Activated naive CD4-positive, alpha-beta T cell treated with anti-CD3 and anti-CD28 coated beads, Interleukin-2, amount 50 U/mL, for 72 hours (primary cell): Measurements from ENCODE around the gene NLRP14. TPM values are rescaled to one million over a fixed set of nuclear protein-coding genes. Genes with fewer than 3 reads are reported as not detected.

Experiments used
- ATAC-seq, 2 donors: fragments of 150-1000 bp; cut with Tn5 transposase; 2 replicates each; pipeline ENCODE4 v1.10.0; 2021; ENCODE audit warnings: mild to moderate bottlenecking in 2 of 2, moderate library complexity in 2 of 2
- DNase-seq, 2 donors: peaks; one replicate each; pipeline ENCODE4 v3.0.0; 2021 to 2022; ENCODE audit warnings: low spot score in 2 of 2
- H3K27ac Mint-ChIP-seq, 2 donors: one replicate each; pipeline ENCODE4 v1.8.0; 2022; ENCODE audit warnings: mild to moderate bottlenecking in 2 of 2, mixed read lengths in 2 of 2
- H3K36me3 Mint-ChIP-seq, 2 donors: one replicate each; pipeline ENCODE4 v1.8.0; 2022; ENCODE audit warnings: mixed read lengths in 2 of 2
- H3K9me3 Mint-ChIP-seq, 2 donors: one replicate each; pipeline ENCODE4 v1.8.0; 2022; ENCODE audit warnings: mixed read lengths in 2 of 2
- total RNA-seq, 2 donors: library from RNA; stranded (reverse); gene quantifications; one replicate each; pipeline ENCODE4 v1.2.3, GENCODE V29; 2022

NLRP14 gene, protein sequence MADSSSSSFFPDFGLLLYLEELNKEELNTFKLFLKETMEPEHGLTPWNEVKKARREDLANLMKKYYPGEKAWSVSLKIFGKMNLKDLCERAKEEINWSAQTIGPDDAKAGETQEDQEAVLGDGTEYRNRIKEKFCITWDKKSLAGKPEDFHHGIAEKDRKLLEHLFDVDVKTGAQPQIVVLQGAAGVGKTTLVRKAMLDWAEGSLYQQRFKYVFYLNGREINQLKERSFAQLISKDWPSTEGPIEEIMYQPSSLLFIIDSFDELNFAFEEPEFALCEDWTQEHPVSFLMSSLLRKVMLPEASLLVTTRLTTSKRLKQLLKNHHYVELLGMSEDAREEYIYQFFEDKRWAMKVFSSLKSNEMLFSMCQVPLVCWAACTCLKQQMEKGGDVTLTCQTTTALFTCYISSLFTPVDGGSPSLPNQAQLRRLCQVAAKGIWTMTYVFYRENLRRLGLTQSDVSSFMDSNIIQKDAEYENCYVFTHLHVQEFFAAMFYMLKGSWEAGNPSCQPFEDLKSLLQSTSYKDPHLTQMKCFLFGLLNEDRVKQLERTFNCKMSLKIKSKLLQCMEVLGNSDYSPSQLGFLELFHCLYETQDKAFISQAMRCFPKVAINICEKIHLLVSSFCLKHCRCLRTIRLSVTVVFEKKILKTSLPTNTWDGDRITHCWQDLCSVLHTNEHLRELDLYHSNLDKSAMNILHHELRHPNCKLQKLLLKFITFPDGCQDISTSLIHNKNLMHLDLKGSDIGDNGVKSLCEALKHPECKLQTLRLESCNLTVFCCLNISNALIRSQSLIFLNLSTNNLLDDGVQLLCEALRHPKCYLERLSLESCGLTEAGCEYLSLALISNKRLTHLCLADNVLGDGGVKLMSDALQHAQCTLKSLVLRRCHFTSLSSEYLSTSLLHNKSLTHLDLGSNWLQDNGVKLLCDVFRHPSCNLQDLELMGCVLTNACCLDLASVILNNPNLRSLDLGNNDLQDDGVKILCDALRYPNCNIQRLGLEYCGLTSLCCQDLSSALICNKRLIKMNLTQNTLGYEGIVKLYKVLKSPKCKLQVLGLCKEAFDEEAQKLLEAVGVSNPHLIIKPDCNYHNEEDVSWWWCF
- total RNA-seq = under 1 TPM; 0.07 to 0.21 TPM

DNA sequence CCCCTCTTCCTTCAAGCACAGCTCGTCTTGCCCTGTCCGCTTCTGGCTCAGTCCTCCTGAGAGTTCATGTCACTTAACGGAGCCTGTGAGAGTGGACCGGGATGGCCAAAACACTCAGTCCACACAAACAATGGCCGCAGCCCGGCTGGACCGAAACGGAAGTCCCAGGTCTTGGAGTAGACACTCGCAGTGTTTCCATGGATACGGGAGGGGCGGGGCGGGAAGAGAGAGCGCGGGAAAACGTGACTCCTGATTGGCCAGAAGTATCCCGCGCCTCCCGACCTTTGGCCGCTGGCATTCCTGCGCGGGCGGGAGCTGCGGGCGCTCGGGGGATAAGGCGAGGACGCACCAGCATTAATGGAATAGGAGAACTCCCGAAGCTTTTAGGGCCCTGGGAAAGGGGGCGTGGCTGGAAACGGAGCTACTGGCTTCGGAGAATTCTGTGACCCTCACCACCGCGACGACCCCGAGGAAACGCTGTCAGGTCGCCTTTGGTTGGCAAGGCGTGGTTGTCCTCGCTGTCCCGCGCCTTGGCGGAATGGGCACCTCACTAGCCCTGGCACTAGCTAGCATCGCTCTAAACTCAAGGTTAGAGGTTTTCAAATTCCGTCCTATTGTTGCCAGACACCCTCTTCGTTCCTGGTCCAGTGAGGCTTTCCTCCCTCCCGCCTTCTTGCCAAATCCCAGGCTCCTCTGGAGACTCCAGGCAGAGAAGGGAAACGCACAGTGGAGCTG lies at the start of gene NLRP14, which contains the start of gene ZNF214:
Gene NLRP14, plus strand, starts transcription at position 297 of the 735 bp plus-strand sequence. CDS start 18,108 bp downstream, outside the sequence.
Gene ZNF214, minus strand, starts transcription at position 164 of the 735 bp plus-strand sequence. CDS start 17,511 bp downstream, outside the sequence.
- peak in 1 of 2 donors; percentile 18 for ATAC-seq
- no peak within 1 kb of the TSS for H3K27ac Mint-ChIP-seq
- no peaks in the 10 kb centered on the region for H3K9me3 Mint-ChIP-seq
- no peak for DNase-seq
- peaks cover 0 to 5% of the 10 kb centered on the region in 2 donors for H3K36me3 Mint-ChIP-seq

DNA sequence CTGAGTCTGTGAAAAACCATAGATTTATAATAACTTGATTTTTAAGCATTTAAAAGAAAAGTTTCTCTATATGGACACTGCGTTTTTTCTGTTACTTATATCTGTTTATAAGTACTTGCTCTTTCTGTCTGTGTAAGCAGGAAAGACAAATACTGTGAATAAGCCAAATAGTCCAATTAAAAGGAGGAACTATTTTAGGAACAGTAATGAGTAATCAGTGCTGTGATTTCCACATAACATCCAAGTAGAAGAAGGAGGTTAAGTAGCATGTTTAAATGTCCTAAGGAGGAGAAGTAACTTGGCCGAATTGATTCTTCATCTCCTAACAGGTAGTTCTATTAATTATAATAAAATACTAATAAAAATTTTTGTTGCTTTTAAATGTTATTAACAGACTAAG lies 40.9 kb upstream of the NLRP14 start:
- Mint-ChIP-seq H3K27ac (no peak overlapping the region), H3K9me3 (no peaks in the 10 kb centered on the region), H3K36me3 (no peaks in the 10 kb centered on the region)
- DNase-seq (no peak), ATAC-seq (no peak)

DNA sequence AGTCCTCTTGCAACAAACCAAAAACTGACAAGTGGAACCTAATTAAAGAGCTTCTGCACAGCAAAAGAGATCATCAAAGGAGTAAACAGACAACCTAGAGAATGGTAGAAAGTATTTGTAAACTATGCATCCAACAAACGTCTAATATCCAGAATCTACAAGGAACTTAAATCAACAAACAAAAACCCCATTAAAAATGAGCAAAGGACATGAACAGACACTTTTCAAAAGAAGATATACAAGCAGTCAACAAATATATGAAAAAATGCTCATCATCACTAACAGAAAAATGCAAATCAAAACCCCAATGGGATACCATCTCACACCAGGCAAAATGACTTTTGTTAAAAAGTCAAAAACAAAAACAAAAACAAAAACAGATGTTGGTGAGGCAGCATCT lies 33.8 kb upstream of the NLRP14 start:
- H3K36me3 Mint-ChIP-seq = no peaks in the 10 kb centered on the region
- no peaks in the 10 kb centered on the region for H3K9me3 Mint-ChIP-seq
- ATAC-seq (no peak), DNase-seq (no peak)
- no peak overlapping the region for H3K27ac Mint-ChIP-seq

DNA sequence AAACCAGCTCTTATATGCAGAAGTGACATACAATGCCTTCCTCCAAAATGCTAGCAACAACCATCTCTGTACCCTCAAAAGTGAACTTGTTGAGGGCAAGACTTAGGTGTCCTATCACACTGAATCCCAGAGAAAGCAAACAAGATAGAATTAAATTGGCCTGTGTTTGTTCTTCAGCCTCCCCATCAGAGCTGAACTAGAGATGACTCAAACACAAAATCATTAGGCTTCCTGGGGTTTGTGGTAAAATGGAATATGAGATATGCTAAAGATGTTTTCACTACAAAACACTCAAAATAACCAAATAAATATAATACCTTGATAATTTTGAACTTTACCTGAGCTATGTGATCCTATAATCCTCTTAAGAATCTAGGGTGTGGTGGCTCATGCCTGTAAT lies 31.8 kb upstream of the NLRP14 start:
- H3K36me3 Mint-ChIP-seq = no peaks in the 10 kb centered on the region
- H3K27ac Mint-ChIP-seq = no peak overlapping the region
- H3K9me3 Mint-ChIP-seq = no peaks in the 10 kb centered on the region
- DNase-seq (no peak), ATAC-seq (no peak)

DNA sequence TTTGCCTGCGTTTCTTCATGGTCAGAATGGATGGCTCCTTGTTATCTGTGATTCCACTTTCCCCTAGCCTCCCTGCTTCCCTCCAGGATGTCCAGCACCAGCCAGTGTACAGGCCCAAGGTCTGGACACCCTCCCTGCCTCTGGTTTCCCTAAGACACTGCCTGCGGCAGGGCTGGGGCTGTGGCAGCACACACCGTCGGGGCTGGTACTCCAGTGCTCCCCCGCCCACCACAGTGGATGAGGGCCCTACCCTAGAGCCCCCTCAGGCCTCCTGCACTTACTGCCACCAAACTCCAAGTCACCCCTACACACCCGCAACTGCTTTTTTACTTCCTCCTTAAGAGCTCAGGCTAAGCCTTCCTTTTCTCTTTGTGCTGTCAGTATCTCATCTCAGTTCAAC lies 29.1 kb upstream of the NLRP14 start:
- Mint-ChIP-seq H3K9me3 (no peaks in the 10 kb centered on the region), H3K27ac (no peak overlapping the region), H3K36me3 (no peaks in the 10 kb centered on the region)
- no peak for DNase-seq
- ATAC-seq = no peak

DNA sequence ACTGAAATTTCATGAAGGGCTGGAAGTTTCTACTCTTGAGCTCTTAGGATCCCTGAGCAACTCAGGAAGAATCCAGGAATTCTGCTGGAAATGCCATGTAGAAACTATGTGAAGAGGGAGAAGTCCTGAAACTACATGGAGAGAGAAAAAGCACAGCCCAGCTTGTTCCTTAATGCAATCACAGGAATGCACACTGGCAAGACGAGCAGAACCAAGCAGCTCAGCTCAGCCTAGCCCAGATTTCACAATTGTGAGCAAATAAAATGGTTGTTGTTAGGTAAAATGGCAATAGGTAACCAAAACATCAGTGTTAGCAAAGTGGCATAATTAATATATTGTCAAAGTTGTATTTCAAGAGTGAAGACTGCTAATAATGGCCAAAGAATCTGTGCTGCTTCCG lies 28.3 kb upstream of the NLRP14 start:
- H3K36me3 Mint-ChIP-seq = no peaks in the 10 kb centered on the region
- H3K27ac Mint-ChIP-seq = no peak overlapping the region
- no peaks in the 10 kb centered on the region for H3K9me3 Mint-ChIP-seq
- ATAC-seq = no peak
- DNase-seq = no peak

DNA sequence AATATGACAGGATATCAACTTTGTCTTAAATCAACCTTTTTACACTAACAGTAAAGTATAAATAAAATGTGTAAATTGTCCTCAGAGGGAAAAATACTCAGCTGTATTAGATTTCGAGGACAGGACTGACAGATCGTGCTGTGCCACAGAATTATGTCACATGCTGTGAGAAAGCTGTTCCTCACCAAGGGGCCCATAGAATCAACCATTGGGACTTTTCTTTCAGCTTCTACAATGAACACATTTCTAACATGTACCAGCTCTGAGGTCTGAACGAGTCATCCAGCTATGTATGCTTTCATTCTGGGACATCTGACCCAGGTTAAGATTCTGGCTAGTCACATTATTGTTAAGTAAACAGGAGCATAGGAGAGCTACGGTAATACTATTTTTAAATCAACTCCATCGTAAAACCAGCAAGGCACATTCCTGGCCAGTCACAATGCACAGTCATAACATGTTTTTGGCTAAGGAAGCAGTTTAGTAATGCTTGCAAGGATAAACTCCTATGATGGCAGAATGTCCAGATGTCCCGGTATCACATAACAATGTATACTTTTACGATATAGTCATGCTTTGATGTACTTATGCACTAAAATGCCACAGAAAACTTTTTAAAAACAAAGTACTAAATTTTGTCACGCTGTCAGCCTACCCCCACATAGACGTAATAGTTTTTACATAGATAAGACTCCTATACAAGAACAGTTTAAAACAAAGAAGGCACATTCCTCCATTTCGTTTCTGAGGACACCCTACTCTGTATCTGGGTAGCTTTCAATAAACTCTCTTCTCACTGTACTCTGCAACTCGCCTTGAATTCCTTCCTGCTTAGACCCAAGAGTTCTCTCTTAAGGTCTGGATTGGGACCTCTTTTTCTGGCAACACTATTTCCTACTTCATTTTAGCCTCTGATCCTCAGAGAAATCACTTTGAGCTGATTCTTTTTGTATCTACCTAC lies 27.5 kb upstream of the NLRP14 start:
- H3K27ac Mint-ChIP-seq = no peak overlapping the region
- ATAC-seq (no peak), DNase-seq (no peak)
- no peaks in the 10 kb centered on the region for H3K36me3 Mint-ChIP-seq
- no peaks in the 10 kb centered on the region for H3K9me3 Mint-ChIP-seq

DNA sequence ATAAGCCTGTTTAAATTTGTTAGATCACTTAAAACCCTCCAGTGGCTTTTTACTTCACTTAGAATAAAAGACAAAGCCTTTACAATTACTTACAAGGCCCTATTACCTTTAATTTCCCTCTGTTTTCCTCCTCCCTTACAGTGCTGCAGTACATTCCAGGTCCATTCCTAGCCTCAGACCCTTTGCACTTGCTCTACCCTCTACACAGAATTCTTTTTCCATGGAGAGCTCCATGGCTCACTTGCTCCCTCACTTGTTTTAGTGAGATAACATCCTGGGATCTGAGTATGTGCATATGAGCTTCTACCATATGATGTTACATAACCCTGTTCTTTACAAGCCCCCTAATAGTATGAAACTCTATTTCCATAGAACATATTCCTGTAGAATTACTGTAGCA lies 24.6 kb upstream of the NLRP14 start:
- no peaks in the 10 kb centered on the region for H3K9me3 Mint-ChIP-seq
- H3K36me3 Mint-ChIP-seq = no peaks in the 10 kb centered on the region
- H3K27ac Mint-ChIP-seq = no peak overlapping the region
- DNase-seq = no peak
- no peak for ATAC-seq

DNA sequence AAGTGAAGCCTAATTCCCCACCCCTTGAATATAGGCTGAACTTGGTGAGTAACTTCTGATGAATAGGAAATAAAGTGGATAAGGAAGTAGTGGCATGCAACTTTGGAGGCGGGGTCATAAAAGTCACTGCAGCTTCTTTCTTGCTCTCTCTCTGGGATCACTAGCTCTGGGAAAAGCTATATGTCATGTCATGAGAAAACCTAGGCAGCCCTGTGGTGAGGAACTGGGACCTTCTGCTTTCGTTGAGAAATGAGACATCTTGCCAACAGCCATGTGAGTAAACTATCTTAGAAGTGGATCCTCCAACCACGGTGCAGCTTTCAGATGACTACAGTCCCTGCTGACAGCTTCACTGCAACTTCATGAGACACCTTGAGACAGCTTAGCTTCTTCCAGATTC lies 15.8 kb upstream of the NLRP14 start:
- peak in 1 of 2 donors; percentile 41 for ATAC-seq
- Mint-ChIP-seq H3K27ac (no peak overlapping the region), H3K36me3 (no peaks in the 10 kb centered on the region), H3K9me3 (no peaks in the 10 kb centered on the region)
- DNase-seq = no peak

DNA sequence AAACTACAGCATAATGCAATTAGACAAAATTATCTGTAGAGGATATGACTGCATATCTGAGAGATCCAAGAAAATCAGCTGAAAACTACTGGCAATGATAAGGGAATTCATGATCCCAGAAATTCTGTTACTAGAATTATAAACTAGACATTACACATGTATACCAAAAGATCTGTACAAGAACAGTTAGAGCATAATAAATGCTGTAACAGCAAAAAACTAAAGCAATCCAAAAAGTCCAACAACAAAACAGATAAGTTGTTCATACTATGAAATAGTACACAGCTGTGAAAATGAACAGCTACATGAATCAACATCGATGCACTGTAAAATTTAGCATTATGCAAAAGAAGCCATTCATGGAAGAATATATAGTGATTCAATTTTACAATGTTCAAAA lies 6.2 kb upstream of the NLRP14 start:
- no peaks in the 10 kb centered on the region for H3K9me3 Mint-ChIP-seq
- peaks cover 0 to 5% of the 10 kb centered on the region in 2 donors for H3K36me3 Mint-ChIP-seq
- no peak for DNase-seq
- ATAC-seq = no peak
- H3K27ac Mint-ChIP-seq = no peak overlapping the region

DNA sequence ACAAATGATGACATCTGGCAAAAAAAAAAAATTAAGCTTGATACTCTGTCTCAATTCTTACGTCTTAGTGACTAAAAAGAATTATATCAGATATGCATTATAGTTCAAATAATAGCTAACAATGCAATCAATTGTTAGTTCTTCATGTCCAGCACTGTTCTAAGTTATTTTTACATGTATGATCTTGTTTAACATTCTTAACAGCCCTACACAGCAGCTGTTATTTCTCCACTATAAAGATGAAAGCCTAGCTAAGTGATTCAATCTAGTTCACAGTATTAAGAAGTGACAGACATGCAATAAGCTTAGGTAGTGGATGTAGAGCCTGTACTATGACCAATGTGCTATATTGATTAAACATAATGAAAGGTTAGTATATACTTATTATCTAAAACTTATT lies 4.3 kb upstream of the NLRP14 start:
- no peak for ATAC-seq
- Mint-ChIP-seq H3K27ac (no peak overlapping the region), H3K36me3 (peaks cover 0 to 5% of the 10 kb centered on the region in 2 donors), H3K9me3 (no peaks in the 10 kb centered on the region)
- DNase-seq = no peak

DNA sequence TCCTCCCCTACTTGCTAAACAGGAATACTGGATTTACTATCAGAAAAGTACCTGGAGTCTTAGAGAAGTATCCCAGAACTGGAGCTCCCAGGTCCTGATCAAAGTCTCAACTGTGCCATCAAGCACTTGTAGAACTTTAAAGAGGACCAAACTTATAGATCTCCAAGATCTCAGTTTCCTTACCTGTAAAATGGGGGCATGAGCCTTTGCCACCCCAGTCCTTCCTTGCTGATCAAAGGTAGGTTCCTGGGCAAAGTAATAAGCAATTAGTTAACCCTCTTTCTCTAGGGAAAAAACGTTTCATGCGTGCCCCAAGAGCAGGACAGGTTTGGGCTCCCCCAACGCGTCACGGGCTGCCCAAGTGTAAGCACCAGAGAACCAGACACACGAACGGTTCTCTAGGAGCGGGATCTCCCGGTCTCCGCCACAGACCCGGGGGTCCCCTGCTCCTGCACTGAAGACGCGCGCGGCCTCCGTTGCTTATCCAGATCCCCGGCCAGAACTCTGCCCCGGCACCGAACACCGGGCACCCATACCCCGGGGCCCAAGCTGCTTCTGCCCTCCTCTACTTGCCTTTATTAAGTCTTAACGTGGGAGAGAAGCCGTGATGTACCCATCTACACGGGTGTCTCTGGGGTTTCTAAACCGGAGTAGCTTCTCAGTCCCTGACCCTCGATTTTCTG lies 638 bp upstream of the NLRP14 start:
- H3K36me3 Mint-ChIP-seq = peaks cover 0 to 5% of the 10 kb centered on the region in 2 donors
- no peaks in the 10 kb centered on the region for H3K9me3 Mint-ChIP-seq
- no peak overlapping the region for H3K27ac Mint-ChIP-seq
- ATAC-seq (peak; percentile 11 to 43), DNase-seq (no peak)

DNA sequence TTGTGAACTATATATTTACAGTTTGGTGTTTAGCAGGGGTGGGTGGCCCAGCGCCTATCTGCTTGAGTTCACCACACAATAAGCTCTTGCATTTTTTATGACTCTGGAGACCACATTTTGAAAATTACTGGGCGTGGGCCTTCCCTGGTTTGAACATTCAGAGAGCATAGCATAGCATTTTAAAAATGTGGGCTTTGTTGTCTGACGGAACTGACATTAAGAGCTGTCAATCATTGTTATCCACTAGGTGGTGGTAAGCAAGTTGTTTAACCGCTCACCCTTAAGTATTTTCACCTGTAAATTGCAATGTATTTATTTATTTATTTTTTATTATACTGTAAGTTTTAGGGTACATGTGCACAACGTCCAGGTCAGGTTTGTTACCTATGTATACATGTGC lies 1.0 kb downstream of the NLRP14 start:
- no peaks in the 10 kb centered on the region for H3K9me3 Mint-ChIP-seq
- ATAC-seq = no peak

DNA sequence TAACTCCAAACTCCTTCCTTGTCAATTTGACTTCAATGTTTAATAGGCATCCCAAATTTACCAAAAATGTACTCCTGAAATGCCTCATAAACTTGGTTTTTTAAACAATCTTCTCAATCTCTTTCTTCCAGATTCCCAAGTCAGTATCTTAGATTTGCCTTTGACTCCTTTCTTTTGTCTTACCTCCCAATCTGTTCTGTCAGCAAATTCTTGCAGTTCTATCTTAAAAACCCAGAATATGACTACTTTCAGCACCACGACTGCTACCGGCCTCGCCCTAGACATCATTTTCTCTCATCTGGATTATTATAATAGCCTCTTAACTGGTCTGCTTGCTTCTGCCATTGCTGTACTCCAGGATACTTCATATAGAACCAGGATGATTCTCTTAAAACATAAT lies 7.9 kb downstream of the NLRP14 start:
- no peak for ATAC-seq
- no peaks in the 10 kb centered on the region for H3K36me3 Mint-ChIP-seq
- DNase-seq = no peak
- H3K27ac Mint-ChIP-seq = no peak overlapping the region
- no peaks in the 10 kb centered on the region for H3K9me3 Mint-ChIP-seq

More for the DNA sequence above, 1.0 kb downstream of the NLRP14 start:
- H3K27ac Mint-ChIP-seq = no peak overlapping the region
- no peak for DNase-seq
- peaks cover 0 to 5% of the 10 kb centered on the region in 2 donors for H3K36me3 Mint-ChIP-seq

DNA sequence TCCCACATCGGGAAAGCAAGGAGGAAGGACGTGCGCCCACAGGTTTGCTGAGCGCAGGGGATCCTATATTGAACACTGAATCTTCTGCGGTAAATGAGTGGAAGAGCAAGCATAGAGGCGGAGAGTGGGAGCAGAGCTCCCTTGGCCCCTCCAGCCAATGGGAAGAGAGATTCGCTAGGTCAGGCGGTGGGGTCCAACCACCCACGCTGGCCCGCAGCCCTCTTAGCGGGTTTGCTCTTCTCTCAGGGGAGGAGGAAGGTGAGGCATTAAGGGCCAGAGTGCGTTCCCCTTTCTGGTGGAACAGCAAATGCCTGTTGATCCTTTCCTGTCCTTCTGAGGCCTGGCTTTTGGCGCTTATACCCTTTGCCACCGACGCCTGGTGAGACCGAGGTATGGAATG lies 10.6 kb downstream of the NLRP14 start:
- ATAC-seq (no peak), DNase-seq (no peak)
- H3K36me3 Mint-ChIP-seq = no peaks in the 10 kb centered on the region
- H3K27ac Mint-ChIP-seq = no peak overlapping the region
- no peaks in the 10 kb centered on the region for H3K9me3 Mint-ChIP-seq
